Vagina (tissue), 2 donors: ENCODE data around the gene MEOX1. TPM values are rescaled to one million over a fixed set of nuclear protein-coding genes. Genes with fewer than 3 reads are reported as not detected.
"Not testable (repeated sequence)": the region's sequence is repeated elsewhere in the genome, so short reads cannot be mapped to it uniquely, and the experiment has no call there.

ENCODE experiments used
- DNase-seq, 2 donors: peaks; one replicate each; pipeline ENCODE4 v3.0.0-alpha.2; 2017; ENCODE audit errors: extremely low spot score in 2 of 2
- H3K27ac ChIP-seq: fragments of 200-600 bp; sonication (generic); one replicate; pipeline ENCODE4 v1.5.1; 2019
- H3K27me3 ChIP-seq: fragments of 200-600 bp; sonication (generic); one replicate; pipeline ENCODE4 v1.5.1; 2019
- H3K36me3 ChIP-seq, 2 donors: fragments of 200-600 bp; sonication (generic); one replicate each; pipeline ENCODE4 v1.5.1; 2017 to 2019
- H3K4me1 ChIP-seq: fragments of 200-600 bp; sonication (generic); one replicate; pipeline ENCODE4 v1.5.1; 2019
- H3K4me3 ChIP-seq, 2 donors: fragments of 200-600 bp; sonication (generic); 1 replicate in 1 of 2; 2 replicates in 1 of 2; pipeline ENCODE4 v1.5.1; 2016 to 2019
- H3K9me3 ChIP-seq: fragments of 200-600 bp; sonication (generic); one replicate; pipeline ENCODE4 v1.5.1; 2019
- POLR2A ChIP-seq, 2 donors: fragments of 450-650 bp; IDR thresholded peaks; one replicate each; pipeline ENCODE4 v1.6.1; 2017; ENCODE audit warnings: antibody characterized with exemption in 2 of 2, mild to moderate bottlenecking in 2 of 2, moderate library complexity in 2 of 2
- POLR2AphosphoS5 ChIP-seq, 2 donors: sonication (generic); formaldehyde crosslinking; IDR thresholded peaks; one replicate each; pipeline ENCODE4 v1.9.0; 2017; ENCODE audit warnings: antibody characterized with exemption in 2 of 2, mild to moderate bottlenecking in 2 of 2, low read depth in 1 of 2; ENCODE audit not compliant: insufficient read depth in 1 of 2
- intact Hi-C: fragments of 100-400 bp; cut with DNase I; formaldehyde crosslinking; loops from one replicate; pipeline ENCODE4 v1.15.1; 2023
- total RNA-seq: library from RNA; depleted of rRNA; stranded (reverse); fragments of >200 nt; gene quantifications from one replicate; pipeline ENCODE4 v1.2.3, GENCODE V29; 2016
- TF ChIP-seq, protein P1 (sequence below), 3 experiments: fragments of 450-650 bp in 2 of 3; fragments of 200-600 bp in 1 of 3; sonication (generic) in 1 of 3; IDR thresholded peaks; one replicate each; pipeline ENCODE4 v1.5.1; 2017 to 2019; ENCODE audit warnings: antibody characterized with exemption in 3 of 3, mild to moderate bottlenecking in 2 of 3, moderate library complexity in 2 of 3

The MEOX1 gene
- total RNA-seq, 1 donor from 2014 or later: 4.7 TPM

DNA sequence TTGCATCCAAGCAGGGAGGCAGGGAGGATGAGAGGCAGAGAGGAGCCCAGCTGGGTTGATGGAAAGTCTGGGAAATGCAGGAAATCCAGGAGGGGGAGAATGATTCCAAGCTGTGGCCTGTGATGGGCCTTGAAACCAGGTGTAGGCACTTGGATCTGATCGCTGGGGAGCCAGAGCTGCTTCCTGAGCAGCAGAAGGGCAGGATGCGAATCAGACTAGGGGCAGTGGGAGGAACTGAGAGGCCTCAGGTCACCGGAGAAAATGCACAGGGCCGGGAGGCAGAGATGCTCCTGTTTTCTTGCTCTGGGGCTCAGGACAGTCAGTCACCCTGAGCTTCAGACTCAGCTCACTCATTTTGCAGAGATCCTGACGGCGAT is 29.6 kb upstream of the MEOX1 start:
- Histone ChIP-seq H3K4me3 (no peak overlapping the region), H3K27ac (no peak overlapping the region), H3K4me1 (peaks cover 5% of the 10 kb centered on the region), H3K27me3 (no peaks in the 10 kb centered on the region), H3K36me3 (no peaks in the 10 kb centered on the region), H3K9me3 (no peaks in the 10 kb centered on the region)
- no peak for DNase-seq
- TF ChIP-seq POLR2A (IDR thresholded peaks at IDR 0.05) (no peak), POLR2AphosphoS5 (IDR thresholded peaks at IDR 0.05; ENCODE audit: insufficient read depth in 1 of 2, low read depth in 1 of 2) (no peak)
- TF ChIP-seq, protein P1, sequence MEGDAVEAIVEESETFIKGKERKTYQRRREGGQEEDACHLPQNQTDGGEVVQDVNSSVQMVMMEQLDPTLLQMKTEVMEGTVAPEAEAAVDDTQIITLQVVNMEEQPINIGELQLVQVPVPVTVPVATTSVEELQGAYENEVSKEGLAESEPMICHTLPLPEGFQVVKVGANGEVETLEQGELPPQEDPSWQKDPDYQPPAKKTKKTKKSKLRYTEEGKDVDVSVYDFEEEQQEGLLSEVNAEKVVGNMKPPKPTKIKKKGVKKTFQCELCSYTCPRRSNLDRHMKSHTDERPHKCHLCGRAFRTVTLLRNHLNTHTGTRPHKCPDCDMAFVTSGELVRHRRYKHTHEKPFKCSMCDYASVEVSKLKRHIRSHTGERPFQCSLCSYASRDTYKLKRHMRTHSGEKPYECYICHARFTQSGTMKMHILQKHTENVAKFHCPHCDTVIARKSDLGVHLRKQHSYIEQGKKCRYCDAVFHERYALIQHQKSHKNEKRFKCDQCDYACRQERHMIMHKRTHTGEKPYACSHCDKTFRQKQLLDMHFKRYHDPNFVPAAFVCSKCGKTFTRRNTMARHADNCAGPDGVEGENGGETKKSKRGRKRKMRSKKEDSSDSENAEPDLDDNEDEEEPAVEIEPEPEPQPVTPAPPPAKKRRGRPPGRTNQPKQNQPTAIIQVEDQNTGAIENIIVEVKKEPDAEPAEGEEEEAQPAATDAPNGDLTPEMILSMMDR (IDR thresholded peaks at IDR 0.05): no peak
- intact Hi-C loops: no loop called here

DNA sequence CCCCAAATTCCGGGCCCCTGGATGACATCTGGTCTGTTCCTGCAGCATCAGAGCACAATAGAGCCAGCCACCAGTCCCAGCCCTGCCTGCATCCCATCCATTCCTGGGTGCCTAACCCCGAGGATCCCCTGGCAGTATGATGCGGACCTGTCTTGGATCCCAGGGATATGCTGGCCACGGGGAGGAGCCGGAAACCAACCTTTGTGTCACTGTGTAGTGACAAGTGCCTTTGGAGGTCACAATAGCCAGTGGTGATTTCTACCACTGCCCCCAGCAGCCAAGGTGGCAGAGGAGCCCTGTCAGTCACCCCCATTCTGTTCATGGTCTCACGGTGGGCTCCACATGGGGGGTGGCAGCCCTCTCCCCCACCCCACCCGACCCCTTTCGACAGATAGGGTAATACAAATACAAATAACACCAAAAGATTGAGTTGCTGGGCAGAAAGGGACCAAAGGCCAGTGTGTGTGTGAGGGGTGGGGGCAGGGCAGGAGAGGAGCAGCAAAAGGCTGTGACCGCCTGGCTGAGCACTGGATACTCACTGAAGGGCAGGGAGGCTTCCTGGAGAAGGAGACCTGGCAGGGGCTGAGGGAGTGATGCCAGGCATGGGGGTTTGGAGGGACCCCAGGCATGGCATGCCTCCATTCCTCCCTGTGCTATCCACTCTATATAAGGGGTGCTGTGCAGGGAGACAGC is 29.0 kb upstream of the MEOX1 start:
- no peak for TF ChIP-seq POLR2AphosphoS5 (IDR thresholded peaks at IDR 0.05; ENCODE audit: insufficient read depth in 1 of 2, low read depth in 1 of 2)
- TF ChIP-seq, protein P1 (IDR thresholded peaks at IDR 0.05): no peak
- TF ChIP-seq POLR2A (IDR thresholded peaks at IDR 0.05): no peak
- DNase-seq: no peak
- H3K36me3 ChIP-seq: no peaks in the 10 kb centered on the region
- H3K27me3 ChIP-seq: no peaks in the 10 kb centered on the region
- no peak overlapping the region for H3K27ac ChIP-seq
- no peaks in the 10 kb centered on the region for H3K9me3 ChIP-seq
- no peaks in the 10 kb centered on the region for H3K4me1 ChIP-seq
- no peak overlapping the region for H3K4me3 ChIP-seq
- intact Hi-C loops: no loop called here

DNA sequence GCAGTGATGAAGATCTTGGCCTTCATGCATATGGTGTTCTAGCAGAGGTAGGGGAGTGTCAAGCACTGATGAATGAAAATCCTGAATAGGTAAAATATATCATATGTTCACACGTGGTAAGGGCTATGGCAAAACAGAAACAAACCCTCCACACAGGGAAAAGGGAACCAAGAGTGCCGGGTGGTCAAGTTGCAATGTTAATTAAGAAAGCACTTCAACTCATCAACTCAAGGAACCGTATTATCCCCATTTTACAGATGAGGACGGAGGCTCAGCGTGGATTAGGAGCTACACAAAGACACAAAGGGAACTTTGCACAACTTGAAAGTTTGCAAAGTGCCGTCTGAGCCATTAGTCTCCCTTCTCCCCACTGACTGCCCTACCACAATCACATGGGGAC is 28.1 kb upstream of the MEOX1 start:
- no peak overlapping the region for H3K4me3 ChIP-seq
- no peaks in the 10 kb centered on the region for H3K27me3 ChIP-seq
- H3K4me1 ChIP-seq: no peaks in the 10 kb centered on the region
- H3K27ac ChIP-seq: no peak overlapping the region
- no peaks in the 10 kb centered on the region for H3K36me3 ChIP-seq
- DNase-seq: no peak
- TF ChIP-seq POLR2A (IDR thresholded peaks at IDR 0.05): no peak
- no peak for TF ChIP-seq POLR2AphosphoS5 (IDR thresholded peaks at IDR 0.05; ENCODE audit: insufficient read depth in 1 of 2, low read depth in 1 of 2)
- TF ChIP-seq, protein P1 (IDR thresholded peaks at IDR 0.05): no peak
- intact Hi-C loops: no loop called here
- H3K9me3 ChIP-seq: no peaks in the 10 kb centered on the region

DNA sequence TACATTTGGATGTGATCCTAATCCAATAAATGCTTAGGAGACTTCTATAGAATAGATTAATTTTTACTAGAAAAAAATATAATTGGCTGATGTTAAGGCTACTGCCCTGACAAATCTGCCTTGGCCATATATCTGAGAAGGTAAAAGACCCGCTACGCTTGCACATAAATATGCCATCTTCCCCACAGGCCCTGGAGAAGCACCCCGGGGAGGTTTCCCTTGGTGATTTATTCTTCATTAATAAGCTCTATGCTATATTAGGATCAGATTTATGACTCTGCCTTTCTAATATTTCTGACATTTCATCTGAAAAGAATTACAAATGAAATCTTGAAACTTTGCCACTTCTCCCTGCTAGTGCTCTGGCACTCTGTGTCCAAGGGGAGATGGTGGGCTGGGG is 27.4 kb upstream of the MEOX1 start:
- intact Hi-C loops: no loop called here
- TF ChIP-seq POLR2A (IDR thresholded peaks at IDR 0.05) (no peak), POLR2AphosphoS5 (IDR thresholded peaks at IDR 0.05; ENCODE audit: insufficient read depth in 1 of 2, low read depth in 1 of 2) (no peak)
- TF ChIP-seq, protein P1 (IDR thresholded peaks at IDR 0.05): no peak
- Histone ChIP-seq H3K27me3 (no peaks in the 10 kb centered on the region), H3K9me3 (no peaks in the 10 kb centered on the region), H3K4me3 (no peak overlapping the region), H3K4me1 (no peaks in the 10 kb centered on the region), H3K27ac (no peak overlapping the region), H3K36me3 (no peaks in the 10 kb centered on the region)
- no peak for DNase-seq

DNA sequence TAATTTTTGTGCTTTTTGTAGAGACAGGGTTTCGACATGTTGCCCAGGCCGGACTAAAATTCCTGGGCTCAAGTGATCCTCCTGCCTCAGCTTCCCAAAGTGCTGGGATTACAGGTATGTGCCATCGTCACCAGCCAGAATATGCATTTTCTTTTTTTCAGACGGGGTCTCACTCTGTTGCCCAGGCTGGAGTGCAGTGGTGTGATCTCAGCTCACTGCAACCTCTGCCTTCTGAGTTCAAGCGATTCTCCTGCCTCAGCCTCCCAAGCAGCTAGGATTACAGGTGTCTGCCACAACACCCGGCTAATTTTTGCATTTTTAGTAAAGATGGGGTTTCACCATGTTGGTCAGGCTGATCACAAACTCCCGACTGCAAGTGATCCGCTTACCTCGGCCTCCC is 25.2 kb upstream of the MEOX1 start:
- intact Hi-C loops, H3K4me1 ChIP-seq, H3K4me3 ChIP-seq, H3K36me3 ChIP-seq, H3K27me3 ChIP-seq, H3K9me3 ChIP-seq, DNase-seq, H3K27ac ChIP-seq: not testable (repeated sequence)
